ENCODE data around the gene AGAP1.

The AGAP1 gene

DNA sequence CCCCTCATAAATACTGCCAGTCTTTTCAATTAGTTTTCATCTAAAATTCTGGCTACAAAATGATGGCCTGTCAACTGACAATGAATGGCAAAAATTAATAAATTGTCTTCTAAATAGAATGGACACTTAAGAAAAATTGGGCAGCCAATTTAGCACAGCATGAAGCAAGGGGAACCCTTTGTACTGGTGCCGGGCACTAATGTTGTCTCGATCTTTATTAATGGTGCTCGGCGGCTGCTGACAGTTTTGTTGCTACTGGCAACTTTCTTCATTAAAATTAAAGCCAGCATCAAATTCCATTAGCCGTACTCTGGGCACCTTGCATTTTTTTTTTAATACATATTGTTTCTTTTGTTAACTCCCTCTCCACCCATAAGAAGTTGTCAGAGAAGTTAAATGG is 365.0 kb downstream of the AGAP1 start:
- no peak for DNase-seq

DNA sequence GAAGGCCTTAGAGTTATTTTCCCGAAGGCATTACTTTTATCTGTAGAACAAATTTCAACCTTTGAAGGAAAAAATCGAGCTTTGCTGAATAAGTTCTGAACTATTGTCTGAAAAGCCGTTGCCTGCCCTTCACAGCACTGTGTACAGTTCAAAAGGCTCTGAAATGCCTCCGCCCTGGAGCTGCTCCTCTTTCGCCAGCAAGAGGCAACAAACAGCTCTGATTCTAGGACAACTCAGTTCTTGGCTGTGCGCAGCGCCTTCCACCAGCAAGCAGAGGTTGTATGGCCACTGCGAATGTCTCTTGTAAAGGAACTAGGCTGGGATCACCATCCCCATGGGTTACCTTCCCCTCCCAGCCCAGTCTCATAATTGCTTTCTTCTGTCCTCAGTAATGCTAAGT is 365.8 kb downstream of the AGAP1 start:
- no peak for DNase-seq

DNA sequence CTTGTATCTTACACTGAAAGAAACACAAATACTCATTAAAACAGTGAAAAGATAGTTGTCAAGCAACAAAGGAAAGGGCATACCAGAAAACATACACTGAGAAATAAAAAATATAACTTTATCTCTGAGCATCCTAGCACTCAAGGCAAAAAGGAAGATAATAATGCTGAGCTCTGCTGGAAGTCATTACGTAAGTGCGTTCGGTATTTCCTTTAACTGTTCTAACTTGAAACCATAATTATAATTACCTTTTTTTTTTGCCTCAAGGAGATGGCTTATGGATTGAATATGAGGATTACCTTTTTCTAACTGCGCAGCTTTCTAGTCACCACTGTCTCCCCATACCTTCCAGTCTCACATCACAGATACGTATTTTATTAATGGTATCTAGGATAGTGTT is 366.3 kb downstream of the AGAP1 start:
- no peak for DNase-seq

DNA sequence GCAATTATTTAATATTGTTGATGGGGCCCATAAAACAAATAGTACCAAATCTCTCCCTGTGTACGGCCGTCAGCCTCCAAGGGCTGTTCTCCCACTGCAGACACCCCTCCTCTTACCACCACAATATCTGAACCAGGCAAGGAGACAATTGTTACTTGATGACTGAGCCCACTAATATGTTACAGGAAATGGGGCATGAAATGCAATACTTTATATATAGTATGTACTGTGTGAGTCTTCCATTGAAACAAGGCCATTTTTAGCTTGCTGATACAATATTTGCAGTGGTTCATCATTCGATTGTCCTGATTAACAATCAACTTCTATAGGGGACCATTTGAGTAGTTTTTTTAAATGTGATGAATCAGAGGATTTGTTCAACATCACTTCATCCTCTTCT is 367.0 kb downstream of the AGAP1 start:
- DNase-seq = no peak

DNA sequence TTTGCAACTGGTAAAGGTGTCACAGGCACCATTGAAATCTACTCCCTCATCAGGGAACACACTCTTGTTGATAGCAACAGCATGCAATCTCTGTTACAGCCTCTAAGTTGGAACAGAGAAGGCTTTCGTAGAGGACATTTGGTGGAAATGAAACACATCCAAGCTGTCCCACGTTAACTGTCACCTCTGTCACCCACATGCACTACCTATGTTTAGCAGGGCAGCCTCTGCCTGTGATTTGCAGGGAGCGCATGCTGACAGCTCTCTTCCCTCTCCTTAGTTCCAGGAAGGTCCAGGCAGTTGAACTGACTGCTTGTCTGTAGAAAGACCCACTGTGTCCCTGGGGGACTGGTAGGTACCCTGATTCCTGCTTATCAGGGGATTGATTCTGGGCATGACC is 367.5 kb downstream of the AGAP1 start:
- DNase-seq = no peak

DNA sequence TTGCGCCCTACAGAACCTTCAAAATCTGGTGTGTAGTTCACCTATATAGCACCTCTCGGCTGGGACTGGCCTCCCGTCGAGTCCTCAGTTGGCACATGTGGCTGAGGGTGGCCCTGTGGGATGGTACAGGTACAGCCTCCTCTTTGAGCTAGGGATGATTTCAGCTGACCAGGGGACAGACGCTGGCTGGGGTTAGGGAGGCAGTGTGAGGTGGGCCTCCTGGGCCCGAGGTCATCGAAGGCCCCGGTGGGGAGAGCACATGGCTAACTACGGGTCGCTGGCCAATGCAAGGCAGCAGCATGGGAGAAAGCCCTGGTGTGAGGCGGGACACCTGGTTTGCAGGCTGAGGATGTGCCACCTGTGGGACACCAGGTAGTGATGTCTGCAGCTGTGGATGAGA is 369.6 kb downstream of the AGAP1 start:
- DNase-seq = no peak

DNA sequence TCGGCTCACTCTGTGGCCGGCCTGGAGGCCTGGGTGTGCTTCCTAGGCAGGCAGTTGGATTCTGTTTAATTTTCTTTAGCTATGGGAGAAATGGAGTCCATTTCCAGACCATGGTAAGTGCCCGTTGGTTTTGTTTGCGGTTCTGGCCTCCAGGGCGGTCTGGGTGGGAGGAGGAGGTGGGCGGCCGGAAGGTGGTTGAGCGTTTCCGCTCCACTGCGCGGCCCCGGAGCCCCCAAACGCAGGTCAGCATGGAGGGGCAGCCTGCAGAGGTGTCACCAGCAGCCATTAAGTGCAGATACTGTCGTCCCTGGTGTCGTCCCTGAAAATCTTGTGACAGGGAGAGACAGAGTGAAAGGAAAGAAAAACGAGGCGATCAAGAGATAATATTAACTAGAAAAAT is 370.5 kb downstream of the AGAP1 start:
- DNase-seq = no peak

DNA sequence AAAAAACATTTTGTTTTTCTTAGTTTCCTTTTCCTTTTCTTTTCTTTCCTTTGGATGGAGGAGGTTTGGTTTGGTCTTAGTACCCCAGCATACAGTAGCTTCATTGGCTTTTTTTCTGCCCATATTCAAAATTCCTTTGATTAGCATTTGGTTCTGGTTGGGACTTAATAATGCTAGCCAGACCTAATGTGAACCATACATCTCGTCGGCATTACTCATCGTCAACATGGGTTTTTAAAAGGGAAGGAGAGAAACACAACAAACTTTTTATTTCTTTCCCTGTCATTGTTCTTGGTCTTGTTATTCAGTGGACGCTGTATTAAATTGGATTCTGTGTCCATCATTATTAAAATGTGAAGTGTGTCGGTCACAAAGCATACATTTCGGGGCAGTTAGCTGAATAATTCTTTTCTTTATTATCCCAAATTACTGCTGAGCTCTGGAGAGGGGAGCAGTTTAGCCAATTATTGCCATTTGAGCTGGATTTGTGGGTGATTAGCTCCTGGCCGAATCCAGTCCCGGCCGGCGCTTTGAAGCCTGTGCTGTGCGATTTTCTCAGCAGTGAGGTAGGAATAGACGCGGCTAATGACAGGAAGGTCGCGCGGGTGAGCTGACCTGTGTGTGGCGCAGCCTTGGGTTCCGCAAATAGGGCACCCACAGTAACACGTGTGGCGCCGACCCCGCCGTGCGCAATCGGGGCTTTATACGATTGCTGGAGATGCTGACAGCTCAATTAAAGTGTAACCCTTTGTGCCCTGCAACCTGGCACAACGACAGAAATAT is 371.1 kb downstream of the AGAP1 start:
- DNase-seq = no peak

DNA sequence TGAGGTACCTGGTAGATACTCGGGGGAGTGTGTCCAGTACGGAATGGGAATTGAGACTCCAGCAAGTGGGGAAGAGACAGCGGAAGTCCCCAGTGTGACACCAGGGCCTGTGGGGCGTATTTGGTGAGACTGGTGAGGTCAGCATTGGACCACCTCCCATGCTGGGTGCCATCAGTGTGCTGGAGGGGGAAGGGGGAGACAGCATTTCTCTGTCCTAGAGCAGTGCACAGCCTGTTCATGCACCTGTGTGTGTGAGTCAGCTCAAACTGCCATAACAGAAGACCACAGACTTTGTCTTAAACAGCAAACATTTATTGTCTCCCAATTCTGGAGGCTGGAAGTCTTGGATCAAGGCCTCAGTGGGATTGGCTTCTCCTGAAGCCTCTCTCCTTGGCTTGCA is 372.5 kb downstream of the AGAP1 start:
- no peak for DNase-seq

DNA sequence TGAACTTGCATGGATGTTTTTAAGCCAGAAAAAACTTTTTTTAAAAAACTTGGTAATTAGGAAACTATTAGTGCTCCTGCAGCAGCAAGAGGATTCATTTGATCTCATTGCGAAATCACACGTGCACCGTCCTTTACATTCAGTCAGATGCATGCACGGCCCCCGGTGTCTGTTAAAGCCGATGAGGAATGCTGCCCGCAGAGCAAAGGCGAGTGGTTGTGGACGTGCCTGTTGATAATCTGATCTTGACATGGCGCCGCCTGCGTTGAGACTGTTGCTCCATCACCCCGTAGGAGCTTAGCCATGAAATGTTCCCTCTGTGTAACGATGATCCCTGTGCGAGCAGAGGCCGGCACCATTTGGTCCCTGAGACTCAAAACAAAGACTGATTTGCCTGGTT is 374.4 kb downstream of the AGAP1 start:
- DNase-seq = no peak

DNA sequence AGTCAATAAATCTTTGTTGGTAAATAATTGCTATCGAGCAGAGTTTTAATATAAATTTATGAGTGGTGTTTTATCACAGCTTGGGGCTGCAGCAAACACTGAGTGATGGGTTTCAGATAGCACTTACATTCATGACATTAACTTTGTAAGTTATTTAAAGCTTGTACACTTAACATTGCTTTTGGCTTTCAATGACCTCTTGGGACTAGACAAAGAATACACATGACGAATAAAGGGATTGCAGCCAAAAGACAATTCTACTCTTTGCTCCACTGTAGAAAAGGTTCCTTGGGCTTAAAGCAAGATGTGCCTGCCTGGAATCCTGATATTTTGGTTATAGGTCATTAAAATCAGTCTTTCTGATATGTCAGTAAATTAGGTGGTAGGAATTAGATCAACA is 374.8 kb downstream of the AGAP1 start:
- no peak for DNase-seq

DNA sequence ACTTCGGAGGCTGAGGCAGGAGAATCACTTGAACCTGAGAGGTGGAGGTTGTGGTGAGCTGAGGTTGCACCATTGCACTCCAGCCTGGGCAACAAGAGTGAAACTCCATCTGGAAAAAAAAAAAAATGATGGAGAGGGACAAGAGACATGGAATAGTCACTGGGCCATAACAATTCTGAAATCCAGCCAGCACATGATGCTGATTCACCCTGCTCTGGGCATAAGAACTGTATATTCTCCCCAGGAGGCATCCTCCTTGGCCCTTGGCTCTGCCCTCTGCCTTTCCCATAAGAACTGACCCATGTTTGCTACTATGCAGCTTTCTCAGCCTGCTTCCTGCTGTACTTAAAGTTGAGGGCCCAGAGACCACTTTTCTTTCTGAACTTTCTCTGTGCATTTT is 376.7 kb downstream of the AGAP1 start:
- no peak for DNase-seq

DNA sequence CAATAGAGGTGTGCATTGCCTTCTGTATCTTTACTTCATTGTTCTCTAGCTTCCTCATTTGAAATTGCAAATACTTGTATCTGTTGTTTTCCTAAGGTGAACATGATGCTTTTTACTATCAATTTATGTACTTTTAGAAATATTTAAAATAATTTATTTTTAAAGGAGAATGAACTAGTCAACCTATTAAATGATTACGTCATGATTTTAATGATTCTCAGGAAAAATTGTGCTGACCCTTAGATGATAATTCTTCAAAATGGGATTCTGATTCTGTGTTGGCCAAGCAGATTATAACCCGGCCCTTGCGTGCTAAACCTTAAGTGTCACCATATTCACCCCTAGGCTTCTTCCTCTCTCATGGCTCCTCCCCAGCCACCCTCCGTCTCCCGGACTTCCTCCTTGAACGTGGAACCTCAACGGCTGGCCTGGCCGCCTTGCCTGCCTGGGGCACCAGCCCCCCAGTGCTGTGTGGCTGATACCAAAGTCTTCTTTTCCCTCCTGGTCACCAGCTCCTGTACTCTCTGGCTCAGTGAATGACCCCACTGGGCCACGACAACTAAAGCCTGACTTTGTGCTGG is 382.3 kb downstream of the AGAP1 start:
- DNase-seq = no peak

DNA sequence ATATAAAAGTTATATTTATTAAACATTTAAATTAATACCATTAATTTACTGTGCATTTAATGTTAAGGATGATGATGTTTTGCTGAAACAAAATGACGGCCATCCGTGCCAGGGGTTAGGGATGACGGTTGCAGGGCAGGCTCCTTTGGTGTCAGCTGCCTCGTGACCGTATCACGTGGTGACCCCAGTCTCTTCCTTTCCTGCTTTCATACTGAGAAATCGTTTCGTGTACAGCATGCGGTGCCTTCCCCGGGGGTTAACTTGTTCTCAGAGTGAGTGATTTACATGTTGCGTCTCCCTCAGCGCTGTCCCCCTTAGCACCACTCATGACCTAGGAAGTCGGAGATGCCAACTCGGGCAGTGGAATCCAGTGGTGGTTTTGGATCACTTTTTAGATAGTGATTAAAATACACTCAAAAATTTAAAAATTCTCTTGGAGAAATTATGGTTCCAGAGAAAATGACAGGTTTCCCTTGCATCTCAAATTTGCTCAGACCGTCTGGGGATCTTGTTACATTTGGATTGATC is 383.5 kb downstream of the AGAP1 start:
- no peak for DNase-seq

DNA sequence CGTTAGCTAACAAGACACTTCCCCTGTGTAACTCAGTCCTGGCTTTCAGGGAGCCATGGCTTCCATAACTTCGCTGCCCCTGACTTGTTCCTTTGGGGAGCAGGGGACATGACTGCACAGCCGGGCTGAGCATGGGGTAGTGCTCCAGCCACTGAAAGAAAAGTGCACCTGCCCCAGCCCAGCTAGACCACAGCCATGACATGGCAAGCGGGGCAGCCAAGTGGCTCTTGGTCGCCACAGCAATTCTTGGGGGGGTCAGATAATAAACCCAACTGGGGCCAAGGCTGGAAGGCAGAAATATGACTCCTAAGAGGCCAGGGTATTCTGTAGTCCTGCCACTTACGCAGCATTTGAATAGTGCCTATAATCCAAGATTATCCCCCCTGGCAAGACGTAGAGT is 385.3 kb downstream of the AGAP1 start:
- no peak for DNase-seq

DNA sequence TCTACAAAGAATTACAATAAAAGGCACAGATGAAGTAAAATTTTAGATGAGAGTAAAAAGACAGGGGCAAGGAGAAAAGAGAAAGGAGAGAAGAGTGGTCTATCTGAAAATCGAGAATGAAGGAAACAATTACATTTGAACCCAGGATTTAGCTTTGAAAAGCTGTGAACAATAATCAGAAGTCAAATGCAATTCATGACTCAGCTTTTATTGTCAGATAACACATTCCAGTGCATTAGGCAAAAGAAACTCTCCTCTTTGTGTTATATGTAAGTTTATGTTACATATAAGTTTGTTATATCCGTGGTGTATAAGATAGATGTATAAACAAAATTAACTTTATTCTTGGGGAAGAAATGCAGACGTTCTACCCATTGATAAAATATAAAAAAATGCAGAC is 389.8 kb downstream of the AGAP1 start:
- DNase-seq = no peak

DNA sequence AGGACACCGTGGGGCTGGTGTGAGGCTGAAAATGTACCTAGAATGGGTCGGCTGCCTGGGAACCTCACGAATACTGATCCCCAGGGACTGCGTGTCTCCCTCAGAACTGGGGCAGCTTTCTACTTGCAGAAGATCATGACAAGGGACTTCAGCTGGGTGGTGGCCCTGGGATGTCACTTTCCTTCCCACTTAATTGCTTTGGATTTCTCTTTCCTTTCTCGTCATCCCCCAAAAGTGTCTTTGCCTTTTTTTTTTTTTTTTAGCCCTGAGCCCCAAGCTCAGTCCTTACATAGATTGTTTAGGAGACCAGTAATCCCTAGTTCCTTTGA is 395.4 kb downstream of the AGAP1 start:
- DNase-seq = no peak

DNA sequence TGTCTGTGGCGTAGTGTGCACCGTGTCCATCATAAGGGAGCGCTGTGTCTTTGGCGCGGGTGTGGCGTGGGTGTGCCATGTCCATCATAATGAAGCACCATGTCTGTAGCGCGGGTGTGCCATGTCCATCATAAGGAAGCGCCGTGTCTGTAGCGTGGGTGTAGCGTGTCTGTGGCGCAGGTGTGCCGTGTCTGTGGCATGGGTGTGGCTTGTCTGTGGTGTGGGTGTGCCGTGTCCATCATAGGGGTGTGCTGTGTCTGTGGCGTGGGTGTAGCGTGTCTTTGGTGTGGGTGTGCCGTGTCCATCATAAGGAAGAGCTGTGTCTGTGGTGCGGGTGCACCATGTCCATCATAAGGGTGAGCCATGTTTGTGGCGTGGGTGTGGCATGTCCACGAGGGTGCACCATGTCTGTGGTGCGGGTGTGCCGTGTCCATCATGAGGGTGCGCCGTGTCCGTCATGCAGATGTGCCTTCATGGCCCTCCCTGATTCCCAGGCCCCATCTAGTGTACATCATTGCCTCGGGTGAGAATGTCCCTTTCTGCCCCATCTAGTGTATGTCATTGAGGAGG is 399.4 kb downstream of the AGAP1 start:
- DNase-seq = no peak

DNA sequence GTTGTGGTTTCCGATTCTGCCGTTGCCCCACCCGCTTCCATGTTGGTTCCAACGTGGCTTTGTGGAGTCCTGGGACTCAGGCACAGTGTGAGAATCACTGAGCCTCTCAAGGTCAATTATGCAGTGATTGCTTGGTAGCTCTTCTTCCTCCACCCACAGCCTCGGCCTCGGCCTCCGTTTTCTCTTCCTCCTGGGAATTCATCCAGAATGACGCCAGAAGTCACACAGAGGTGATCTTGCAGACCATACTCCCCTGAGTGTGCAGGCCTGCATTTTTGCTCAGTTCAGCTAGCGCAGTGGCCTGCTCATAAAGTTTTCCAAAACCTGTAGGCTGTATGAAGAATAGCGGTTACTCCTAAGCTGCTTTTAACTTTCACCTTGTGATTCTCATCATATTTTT is 401.0 kb downstream of the AGAP1 start:
- no peak for DNase-seq

DNA sequence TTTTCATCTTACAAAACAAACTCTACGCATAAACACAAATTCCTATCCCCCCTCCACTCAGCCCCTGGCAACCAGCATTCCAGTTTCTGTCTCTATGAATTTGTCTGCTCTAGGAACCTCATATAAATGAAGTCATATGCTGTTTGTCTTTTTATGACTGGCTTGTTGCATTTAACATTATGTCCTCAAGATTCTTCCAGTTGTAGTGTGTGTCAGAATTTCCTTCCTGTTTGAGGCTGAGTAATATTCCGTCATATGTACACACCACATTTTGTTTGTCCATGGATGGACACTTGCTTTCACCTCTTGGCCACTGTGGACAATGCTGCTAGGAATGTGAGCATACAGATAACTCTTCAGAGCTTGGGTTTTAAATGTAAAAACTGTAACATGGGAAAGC is 402.2 kb downstream of the AGAP1 start:
- no peak for DNase-seq

DNA sequence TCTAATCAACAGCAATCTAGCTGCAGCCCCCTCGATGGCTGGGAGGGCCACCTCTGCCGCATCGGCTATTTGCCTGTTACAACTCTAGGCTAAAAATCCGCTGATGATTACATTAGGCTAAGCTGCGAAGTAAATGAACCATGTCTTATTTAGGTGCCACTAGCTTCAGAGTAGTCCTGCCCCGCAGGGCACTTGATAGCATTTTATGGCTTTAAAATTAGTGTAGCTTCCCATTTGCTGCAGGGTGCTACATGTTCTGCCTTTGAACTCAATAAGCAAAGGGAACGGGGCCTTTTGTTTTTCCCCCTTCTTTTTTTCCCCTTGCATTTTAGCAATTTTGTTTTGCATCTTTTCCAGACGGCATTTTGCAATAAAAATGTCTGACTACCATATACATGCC is 404.1 kb downstream of the AGAP1 start:
- no peak for DNase-seq

DNA sequence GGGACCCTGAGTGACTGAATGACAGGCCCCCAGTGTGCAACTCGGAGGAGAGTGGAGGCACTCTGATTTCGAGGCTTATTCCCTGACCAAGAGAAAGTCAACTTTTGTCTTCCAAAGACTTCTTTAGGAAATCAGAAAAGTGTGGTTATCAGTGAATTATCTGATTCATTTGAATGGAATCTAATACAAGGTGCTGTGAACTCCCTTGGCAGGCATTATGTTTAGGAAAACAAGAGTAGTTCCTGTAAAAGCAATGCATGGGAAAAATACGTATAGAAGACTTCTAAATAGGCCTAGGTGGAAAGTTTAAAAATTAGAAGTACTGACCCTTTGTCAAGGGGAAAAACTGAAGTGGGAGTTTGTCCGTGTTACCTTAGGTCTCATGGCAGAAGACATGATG is 404.9 kb downstream of the AGAP1 start:
- no peak for DNase-seq

DNA sequence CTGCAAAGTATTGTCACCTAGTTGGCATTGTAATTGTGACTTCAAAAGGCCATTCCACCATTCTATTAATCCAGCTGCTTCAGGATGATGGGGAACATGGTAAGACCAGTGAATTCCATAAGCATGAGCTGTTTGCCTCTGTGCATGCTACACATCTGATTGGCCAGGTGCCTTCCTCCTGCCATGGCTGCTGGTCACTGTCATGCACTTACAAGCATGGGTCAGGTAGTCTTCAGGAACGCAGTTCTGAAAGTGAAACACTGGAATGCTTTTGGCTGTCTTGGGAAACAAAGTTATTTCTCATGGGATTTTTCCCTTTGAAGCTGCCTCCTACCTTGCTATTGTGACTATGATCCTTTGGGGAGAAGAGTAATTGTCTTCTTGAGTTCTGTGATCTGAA is 406.8 kb downstream of the AGAP1 start:
- DNase-seq = peak; percentile 19

DNA sequence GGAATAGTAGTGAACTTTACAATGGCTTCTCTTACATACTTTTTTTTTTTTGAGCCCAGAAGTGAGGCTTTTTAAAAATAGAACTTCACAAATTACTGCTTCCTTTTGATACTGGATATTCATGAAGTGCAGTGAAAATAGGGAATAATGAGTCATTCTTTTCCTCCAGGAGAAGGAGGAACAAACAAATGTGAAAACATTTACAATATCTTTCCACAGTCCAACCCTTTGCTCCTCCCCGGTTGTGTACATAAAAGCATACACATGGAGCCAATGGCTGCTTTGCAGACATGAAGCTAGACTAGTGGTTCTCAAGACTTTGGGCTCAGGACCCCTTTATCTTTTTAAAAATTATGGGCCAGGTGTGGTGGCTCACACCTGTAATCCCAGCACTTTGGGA is 407.4 kb downstream of the AGAP1 start:
- DNase-seq = no peak

Data from EL (cell line).